ENCODE data around the gene SEC14L3. TPM values are rescaled to one million over a fixed set of nuclear protein-coding genes. Genes with fewer than 3 reads are reported as not detected.

SEC14L3 gene
- total and polyA plus RNA-seq, 2 donors (not counting 1 experiment from before 2014, with no cell fraction given) = not detected

- ChIA-PET POLR2A (interaction anchor here (0.6 to 2.4 kb wide), 8 partner anchors 10 to 135 kb away, joined by 3 to 16 read pairs (median 5); partner anchors contain the start of genes CASTOR1, CCDC157 and SF3A1), CTCF (interaction anchor here (0.7 to 7.0 kb wide), 16 partner anchors 8 to 210 kb away, joined by 3 to 94 read pairs (median 4); partner anchors contain the start of genes CASTOR1 and RNF215)
- Histone ChIP-seq H3K9ac (ENCODE audit: low read length) (peak overlapping the region; percentile 93), H3K36me3 (replicated peaks in 1 of 2; ENCODE audit: control extremely low read depth in 1 of 2, control insufficient read depth in 1 of 2, extremely low read depth in 1 of 2, insufficient read depth in 2 of 2, low read length in 1 of 2) (peaks cover 0 to 2% of the 10 kb centered on the region in 2 experiments), H3K27me3 (replicated peaks in 1 of 4; ENCODE audit: control extremely low read depth in 1 of 4, control insufficient read depth in 3 of 4, insufficient read depth in 4 of 4, low read length in 3 of 4) (no peaks in the 10 kb centered on the region), H3K4me3 (ENCODE audit: control extremely low read depth in 1 of 5, extremely low read depth in 1 of 5, insufficient read depth in 1 of 5, low read depth in 2 of 5, low read length in 4 of 5) (peak overlapping the region; percentile 54 to 84 (median 81)), H3K27ac (ENCODE audit: low read length in 2 of 2) (peak overlapping the region; percentile 78 to 89), H4K20me1 (ENCODE audit: control insufficient read depth, insufficient read depth, low read length, poor library complexity, severe bottlenecking) (no peaks in the 10 kb centered on the region), H3K4me2 (replicated peaks; ENCODE audit: low read depth, low read length, poor library complexity, severe bottlenecking) (peak overlapping the region; percentile 91), H3K4me1 (ENCODE audit: control insufficient read depth in 2 of 2, insufficient read depth in 2 of 2, low read length in 2 of 2) (peaks cover 22 to 40% of the 10 kb centered on the region in 2 donors), H3K79me2 (ENCODE audit: control insufficient read depth, insufficient read depth, low read length) (peaks cover 11% of the 10 kb centered on the region), H2AFZ (ENCODE audit: insufficient read depth, low read depth, low read length, poor library complexity, severe bottlenecking) (peak overlapping the region; percentile 96), H3K9me3 (ENCODE audit: control extremely low read depth in 1 of 3, control insufficient read depth in 2 of 3, insufficient read depth in 1 of 3, low read length in 2 of 3) (peaks cover 0 to 8% (median 0%) of the 10 kb centered on the region in 3 donors)
- no peak for DNase-seq
- WGBS (ENCODE audit: insufficient coverage) = 50% methylated on average over 13 of the region's 20 CpGs
- Mint-ChIP-seq H3K27me3 (no peaks in the 10 kb centered on the region), H3K4me1 (peaks cover 48% of the 10 kb centered on the region), H3K27ac (peak overlapping the region; percentile 100), H3K4me3 (peak overlapping the region; percentile 99), H3K9me3 (ENCODE audit: insufficient read depth) (no peaks in the 10 kb centered on the region)
- intact Hi-C loops (cut with micrococcal nuclease) = loop anchor here (1.0 to 10.0 kb wide), 8 partner anchors 60 to 1540 kb away; partner anchors contain the start of genes MORC2, OSM, PIK3IP1 and TBC1D10A
- ATAC-seq (ENCODE audit: low read depth) = no peak
- TF ChIP-seq CTCF (IDR thresholded peaks at IDR 0.05) = no peak
These were observed 47.1 kb downstream of the SEC14L3 start for GRCh38 chr22:30424534-30425326.
